Measurements from ENCODE around the gene CAPN5.

Gene CAPN5

DNA sequence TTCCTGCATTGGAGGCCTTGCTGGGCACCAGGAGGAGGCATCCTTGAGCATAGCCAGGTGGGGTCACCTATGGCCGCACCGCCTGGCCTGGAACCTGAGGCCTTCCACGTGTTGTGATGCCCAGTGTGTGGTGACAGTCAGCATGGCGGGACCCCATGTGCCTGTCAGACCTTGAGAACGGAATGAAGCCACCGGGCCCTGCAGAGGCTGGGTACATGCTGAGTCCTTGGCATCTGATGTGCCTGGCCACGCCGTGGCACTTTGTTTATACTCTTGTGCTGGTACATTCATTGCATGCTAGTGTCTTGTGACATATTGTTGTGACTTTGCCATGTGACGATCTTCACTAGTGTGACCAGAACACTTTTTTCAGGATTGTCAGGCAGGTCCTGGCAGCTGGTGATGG, 52.8 kb downstream of the CAPN5 start:
- no peak for DNase-seq (ENCODE audit: low read depth)

DNA sequence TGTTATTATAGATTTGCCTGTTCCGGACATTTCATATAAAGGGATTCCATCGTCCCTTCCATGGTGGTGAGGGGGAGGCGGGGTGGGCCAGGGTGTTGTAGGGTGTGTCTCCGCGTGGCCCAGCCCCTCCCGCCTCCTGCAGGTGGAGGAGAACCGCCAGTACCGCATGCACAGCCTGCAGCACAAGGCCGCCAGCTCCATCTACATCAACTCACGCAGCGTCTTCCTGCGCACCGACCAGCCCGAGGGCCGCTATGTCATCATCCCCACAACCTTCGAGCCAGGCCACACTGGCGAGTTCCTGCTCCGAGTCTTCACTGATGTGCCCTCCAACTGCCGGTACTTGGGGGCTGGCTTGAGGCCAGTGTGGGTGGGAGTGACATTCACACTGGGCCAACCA, 53.8 kb downstream of the CAPN5 start:
- no peak for DNase-seq (ENCODE audit: low read depth)

DNA sequence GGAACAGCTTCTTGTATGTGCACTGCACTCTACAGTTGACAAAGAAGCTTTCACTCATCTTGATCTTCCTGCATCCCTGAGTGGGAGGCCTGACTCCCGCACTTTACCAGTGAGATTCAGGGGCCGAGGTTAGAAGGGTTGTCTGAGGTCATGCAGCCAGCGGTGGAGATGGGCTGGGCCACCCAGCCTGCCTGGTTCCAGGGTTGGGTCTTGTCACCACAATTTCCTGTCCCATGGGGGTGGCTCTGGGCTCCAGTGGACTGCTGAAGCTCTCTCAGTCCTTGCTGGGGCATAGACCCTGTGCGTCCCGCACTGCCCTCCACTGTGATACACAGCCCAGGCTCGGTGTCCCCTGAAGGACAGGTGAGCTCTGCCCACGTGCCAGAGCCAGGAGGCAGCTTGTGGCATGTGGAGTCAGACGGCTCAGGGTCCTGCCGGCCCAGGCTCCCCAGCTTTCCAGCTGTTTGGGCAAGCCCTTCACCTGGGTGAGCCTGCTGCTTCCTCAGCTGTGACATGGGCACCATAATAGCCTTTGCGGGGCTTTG, 54.4 kb downstream of the CAPN5 start:
- no peak for DNase-seq (ENCODE audit: low read depth)

DNA sequence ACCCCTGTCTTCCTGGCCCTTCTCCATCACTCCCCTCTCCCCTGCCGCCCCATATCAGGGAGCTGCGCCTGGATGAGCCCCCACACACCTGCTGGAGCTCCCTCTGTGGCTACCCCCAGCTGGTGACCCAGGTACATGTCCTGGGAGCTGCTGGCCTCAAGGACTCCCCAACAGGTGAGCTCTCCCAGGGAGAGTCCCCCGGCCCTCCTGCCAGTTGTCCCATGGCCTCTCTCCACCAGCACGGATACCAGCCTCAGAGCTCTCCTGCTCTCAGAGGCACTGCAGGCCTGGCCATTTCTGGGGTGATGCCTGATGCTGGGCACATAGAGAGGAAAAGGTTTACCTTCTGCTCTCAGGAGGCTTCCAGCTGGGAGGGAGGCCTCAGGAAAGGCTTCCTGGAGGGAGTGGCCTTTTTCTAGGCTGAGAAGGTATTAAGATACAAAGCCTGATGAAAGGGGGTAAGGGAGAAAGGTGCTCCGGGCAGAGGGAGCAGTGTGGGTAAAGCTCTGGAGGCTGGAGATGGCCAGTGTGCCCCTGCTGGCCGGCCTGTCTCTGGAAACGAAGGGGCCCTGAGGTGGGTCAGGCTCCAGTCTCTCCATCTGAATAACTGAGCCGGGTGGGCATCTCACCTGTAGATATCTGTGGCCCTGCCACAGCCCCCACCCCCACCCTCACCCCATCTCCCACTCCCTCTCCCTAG, 55.3 kb downstream of the CAPN5 start:
- no peak for DNase-seq (ENCODE audit: low read depth)

DNA sequence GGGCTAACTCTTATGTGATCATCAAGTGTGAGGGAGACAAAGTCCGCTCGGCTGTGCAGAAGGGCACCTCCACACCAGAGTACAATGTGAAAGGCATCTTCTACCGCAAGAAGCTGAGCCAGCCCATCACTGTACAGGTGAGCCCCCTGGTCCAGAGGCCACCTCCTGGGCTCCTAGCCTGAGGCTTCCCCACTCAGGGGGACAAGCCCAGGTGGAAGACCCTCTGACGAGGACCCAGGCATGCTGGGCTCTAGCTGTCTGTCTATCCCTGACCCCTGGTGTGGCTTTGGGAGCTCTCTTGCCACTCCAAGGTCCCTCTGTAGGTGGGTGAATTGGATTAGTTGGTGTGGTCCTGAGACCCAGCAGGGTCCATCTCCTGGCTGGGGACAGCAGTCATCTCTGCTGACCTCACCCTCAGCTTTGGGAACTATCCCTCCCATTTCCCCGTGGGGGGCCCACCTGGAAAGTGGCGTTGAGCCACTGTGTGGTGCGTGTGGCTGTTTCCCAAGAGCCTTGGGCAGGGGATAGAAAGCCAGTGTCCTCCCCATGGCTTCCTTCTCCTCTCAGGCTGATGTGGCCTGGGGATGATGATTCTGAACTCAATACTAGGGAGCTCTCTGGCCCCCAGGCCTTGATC, 55.9 kb downstream of the CAPN5 start:
- no peak for DNase-seq (ENCODE audit: low read depth)

DNA sequence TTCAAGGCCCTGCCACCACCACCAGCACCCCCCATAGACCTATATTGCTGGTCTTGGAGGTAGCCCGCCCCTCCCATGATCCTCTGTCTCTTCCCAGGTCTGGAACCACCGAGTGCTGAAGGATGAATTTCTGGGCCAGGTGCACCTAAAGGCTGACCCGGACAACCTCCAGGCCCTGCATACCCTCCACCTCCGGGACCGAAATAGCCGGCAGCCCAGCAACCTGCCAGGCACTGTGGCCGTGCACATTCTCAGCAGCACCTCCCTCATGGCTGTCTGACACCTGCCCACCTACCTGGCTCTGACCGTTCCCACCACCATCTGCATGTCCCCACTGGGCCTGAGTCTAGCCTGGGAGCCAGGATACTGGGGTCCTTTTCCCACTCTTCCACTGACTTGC, 56.8 kb downstream of the CAPN5 start:
- no peak for DNase-seq (ENCODE audit: low read depth)

- DNase-seq (ENCODE audit: low read depth) = no peak
These were observed 57.3 kb downstream of the CAPN5 start for GRCh38 chr11:77124041-77124440.

DNA sequence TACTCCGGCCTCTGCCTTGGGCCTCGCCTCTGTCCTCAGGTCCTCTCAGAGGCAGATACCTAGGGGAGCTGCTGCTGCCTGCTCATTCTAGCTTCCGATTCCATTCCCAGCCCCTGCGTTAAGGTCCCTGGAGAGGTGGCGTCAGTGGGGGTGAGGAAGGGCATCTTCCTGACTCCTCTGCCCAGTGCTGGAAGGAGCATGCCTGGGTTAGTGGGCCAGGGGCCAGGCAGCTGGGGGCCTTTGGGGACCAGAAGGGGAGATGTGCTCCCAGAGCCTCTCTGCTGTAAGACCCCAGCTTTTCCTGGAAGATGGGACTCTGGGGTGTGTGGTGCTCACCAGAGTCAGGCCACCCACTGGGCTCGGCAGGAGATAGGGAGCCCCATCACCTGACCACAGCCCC, 57.7 kb downstream of the CAPN5 start:
- no peak for DNase-seq (ENCODE audit: low read depth)

DNA sequence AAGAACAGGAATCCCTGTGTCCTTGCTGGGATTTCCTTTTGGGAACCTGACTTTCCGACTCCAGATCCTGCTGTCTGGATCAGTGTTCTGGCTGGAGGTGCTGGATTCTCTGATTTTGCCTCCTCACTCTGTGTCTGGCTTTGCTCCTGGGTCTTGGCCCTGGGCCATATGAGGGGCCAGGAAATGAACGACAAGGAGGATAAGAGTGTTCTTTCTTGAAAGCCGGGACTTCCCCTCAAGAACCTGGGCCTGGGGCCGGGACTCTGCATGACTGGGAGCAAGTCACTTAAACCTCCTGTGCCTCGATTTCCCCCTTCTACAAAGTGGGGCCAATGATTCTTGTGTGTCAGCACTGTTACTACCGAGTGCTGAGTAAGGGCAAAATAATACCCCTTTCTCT, 58.4 kb downstream of the CAPN5 start:
- DNase-seq (ENCODE audit: low read depth) = no peak

- no peak for DNase-seq (ENCODE audit: low read depth)
These were observed 58.9 kb downstream of the CAPN5 start for GRCh38 chr11:77125695-77126094.

- no peak for DNase-seq (ENCODE audit: low read depth)
These were observed 59.5 kb downstream of the CAPN5 start for GRCh38 chr11:77126156-77126775.

DNA sequence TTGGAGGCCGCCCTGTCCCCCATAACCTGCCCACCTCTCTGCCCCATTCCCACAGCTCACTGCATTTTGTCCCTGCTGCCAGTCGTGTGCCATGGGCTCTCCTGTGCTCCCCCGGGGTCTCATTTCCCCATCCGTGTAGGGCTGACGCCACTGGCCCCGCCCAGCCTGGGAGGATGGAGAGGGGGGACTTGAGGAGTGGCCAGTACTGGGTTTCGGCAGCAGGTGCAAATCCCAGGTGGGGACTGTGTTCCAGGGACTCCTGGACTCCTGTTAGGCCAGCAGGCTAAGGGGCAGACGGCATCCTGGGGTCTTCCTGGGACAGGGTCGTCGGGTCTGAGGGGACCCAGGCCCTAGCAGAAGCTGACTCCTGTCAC, 60.1 kb downstream of the CAPN5 start:
- DNase-seq (ENCODE audit: low read depth) = no peak

GRCh38 chr11:77127235-77127911, 60.6 kb downstream of the CAPN5 start:
- DNase-seq (ENCODE audit: low read depth) = no peak

DNA sequence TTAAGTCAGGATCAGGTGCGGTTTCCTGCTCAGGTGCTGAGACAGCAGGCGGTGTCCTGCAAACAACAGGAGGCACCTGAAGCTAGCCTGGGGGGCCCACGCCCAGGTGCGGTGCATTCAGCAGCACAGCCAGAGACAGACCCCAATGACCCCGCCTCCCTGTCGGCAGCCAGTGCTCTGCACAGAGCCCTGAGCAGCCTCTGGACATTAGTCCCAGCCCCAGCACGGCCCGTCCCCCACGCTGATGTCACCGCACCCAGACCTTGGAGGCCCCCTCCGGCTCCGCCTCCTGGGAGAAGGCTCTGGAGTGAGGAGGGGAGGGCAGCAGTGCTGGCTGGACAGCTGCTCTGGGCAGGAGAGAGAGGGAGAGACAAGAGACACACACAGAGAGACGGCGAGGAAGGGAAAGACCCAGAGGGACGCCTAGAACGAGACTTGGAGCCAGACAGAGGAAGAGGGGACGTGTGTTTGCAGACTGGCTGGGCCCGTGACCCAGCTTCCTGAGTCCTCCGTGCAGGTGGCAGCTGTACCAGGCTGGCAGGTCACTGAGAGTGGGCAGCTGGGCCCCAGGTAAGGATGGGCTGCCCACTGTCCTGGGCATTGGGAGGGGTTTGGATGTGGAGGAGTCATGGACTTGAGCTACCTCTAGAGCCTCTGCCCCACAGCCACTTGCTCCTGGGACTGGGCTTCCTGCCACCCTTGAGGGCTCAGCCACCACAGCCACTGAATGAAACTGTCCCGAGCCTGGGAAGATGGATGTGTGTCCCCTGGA, 61.3 kb downstream of the CAPN5 start, which contains the start of gene MYO7A:
Gene MYO7A (plus strand): TSS at position 327 of the 772 bp plus-strand sequence. CDS start 2,389 bp downstream, outside the sequence.
- DNase-seq (ENCODE audit: low read depth) = no peak

- no peak for DNase-seq (ENCODE audit: low read depth)
These were observed 62.5 kb downstream of the CAPN5 start for GRCh38 chr11:77129069-77129841.

- DNase-seq (ENCODE audit: low read depth) = no peak
These were observed 63.3 kb downstream of the CAPN5 start for GRCh38 chr11:77129842-77130756.

DNA sequence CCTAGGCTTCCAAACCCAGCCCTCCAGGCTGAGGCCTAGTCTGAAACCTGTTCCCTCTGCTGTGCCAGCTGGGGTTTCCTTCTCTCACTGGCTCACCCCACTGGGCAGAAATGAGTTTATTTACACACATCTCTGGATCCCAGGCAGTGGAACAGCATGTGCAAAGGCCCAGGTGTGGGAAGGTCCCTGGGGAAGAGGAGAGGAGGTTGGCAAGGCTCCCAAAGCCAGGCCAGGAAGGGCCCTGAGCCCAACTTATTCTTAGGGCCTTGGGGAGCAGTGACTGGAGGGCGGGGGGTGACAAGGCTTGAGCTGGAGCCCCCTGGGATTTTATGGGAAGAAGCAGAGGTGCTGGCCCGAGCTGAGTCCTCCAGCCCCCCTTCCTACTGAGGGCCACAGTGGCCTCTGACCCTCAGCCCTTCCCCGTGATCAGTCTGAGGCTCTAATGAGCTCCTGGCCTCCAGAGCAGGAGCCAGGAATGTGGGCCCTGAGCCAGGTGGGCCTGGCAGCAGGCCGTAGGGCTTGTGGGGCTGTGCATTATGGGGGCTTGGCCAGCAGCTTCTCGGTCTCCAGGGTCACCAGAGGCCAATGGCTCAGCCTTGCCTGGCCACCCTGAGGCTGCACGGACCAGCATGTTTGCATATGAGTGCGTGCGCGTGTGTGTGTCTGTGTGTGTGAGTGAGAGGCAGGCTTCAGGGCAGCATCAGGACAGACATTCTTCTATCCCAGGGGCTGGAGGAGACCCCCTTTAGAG, 64.2 kb downstream of the CAPN5 start:
- peak; percentile 75 for DNase-seq (ENCODE audit: low read depth)

GRCh38 chr11:77131560-77131959, 64.8 kb downstream of the CAPN5 start:
- no peak for DNase-seq (ENCODE audit: low read depth)

DNA sequence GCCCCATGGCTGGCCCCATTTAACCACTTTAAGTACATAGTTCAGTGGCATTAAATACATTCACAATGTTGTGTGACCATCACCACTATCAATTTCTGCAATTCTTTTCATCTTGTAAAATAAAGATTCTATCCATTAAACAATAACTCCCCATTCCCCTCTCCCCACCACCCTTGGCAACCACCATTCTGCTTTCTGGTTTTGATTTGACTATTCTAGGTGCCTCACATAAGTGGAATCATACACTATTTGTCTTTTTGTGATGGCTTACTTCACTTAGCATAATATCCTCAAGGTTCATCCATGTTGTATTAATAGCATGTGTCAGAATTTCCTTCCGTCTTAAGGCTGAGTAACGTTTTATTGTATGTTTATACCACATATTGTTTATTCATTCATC, 68.3 kb downstream of the CAPN5 start:
- DNase-seq (ENCODE audit: low read depth) = no peak

Data from fibroblast of the conjunctiva (primary cell).